Upper lobe of left lung (tissue), 4 donors: ENCODE measurements around the gene MFSD6.

Experiments used
- POLR2AphosphoS5 ChIP-seq, 2 donors: sonication (generic); formaldehyde crosslinking; IDR thresholded peaks; one replicate each; pipeline ENCODE4 v1.5.1; 2017; ENCODE audit warnings: antibody characterized with exemption in 2 of 2
- TF ChIP-seq, protein P1 (sequence below), 6 experiments: fragments of 450-650 bp in 4 of 6; fragments of 200-600 bp in 2 of 6; sonication (generic) in 2 of 6; IDR thresholded peaks; one replicate each; pipeline ENCODE4 v1.5.1; 2016 to 2019; ENCODE audit warnings: antibody characterized with exemption in 6 of 6

- TF ChIP-seq, protein P1, sequence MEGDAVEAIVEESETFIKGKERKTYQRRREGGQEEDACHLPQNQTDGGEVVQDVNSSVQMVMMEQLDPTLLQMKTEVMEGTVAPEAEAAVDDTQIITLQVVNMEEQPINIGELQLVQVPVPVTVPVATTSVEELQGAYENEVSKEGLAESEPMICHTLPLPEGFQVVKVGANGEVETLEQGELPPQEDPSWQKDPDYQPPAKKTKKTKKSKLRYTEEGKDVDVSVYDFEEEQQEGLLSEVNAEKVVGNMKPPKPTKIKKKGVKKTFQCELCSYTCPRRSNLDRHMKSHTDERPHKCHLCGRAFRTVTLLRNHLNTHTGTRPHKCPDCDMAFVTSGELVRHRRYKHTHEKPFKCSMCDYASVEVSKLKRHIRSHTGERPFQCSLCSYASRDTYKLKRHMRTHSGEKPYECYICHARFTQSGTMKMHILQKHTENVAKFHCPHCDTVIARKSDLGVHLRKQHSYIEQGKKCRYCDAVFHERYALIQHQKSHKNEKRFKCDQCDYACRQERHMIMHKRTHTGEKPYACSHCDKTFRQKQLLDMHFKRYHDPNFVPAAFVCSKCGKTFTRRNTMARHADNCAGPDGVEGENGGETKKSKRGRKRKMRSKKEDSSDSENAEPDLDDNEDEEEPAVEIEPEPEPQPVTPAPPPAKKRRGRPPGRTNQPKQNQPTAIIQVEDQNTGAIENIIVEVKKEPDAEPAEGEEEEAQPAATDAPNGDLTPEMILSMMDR (IDR thresholded peaks at IDR 0.05), result no peak
- no peak for TF ChIP-seq POLR2AphosphoS5 (IDR thresholded peaks at IDR 0.05)
Measured at GRCh38 chr2:190514676-190515075, 106.5 kb downstream of the MFSD6 start.
